ENCODE results near the gene PMM2.

GRCh38 chr16:8877894-8878522 is 80.4 kb downstream of the PMM2 start:
- TF ChIP-seq EZH2phosphoT487 (IDR thresholded peaks at IDR 0.05; ENCODE audit: borderline replicate concordance) = no peak
- TF ChIP-seq, protein P1, sequence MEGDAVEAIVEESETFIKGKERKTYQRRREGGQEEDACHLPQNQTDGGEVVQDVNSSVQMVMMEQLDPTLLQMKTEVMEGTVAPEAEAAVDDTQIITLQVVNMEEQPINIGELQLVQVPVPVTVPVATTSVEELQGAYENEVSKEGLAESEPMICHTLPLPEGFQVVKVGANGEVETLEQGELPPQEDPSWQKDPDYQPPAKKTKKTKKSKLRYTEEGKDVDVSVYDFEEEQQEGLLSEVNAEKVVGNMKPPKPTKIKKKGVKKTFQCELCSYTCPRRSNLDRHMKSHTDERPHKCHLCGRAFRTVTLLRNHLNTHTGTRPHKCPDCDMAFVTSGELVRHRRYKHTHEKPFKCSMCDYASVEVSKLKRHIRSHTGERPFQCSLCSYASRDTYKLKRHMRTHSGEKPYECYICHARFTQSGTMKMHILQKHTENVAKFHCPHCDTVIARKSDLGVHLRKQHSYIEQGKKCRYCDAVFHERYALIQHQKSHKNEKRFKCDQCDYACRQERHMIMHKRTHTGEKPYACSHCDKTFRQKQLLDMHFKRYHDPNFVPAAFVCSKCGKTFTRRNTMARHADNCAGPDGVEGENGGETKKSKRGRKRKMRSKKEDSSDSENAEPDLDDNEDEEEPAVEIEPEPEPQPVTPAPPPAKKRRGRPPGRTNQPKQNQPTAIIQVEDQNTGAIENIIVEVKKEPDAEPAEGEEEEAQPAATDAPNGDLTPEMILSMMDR (conservative IDR thresholded peaks at IDR 0.05; ENCODE audit: low read length) = no peak

Data from Loucy (cell line).